ENCODE measurements around the gene SMARCC2. TPM values are rescaled to one million over a fixed set of nuclear protein-coding genes. Genes with fewer than 3 reads are reported as not detected.
"Not testable (repeated sequence)": the region's sequence is repeated elsewhere in the genome, so short reads cannot be mapped to it uniquely, and the experiment has no call there.

SMARCC2 gene
- total and polyA plus RNA-seq, 5 donors = 28.6 to 94.6 (median 70.1) TPM

DNA sequence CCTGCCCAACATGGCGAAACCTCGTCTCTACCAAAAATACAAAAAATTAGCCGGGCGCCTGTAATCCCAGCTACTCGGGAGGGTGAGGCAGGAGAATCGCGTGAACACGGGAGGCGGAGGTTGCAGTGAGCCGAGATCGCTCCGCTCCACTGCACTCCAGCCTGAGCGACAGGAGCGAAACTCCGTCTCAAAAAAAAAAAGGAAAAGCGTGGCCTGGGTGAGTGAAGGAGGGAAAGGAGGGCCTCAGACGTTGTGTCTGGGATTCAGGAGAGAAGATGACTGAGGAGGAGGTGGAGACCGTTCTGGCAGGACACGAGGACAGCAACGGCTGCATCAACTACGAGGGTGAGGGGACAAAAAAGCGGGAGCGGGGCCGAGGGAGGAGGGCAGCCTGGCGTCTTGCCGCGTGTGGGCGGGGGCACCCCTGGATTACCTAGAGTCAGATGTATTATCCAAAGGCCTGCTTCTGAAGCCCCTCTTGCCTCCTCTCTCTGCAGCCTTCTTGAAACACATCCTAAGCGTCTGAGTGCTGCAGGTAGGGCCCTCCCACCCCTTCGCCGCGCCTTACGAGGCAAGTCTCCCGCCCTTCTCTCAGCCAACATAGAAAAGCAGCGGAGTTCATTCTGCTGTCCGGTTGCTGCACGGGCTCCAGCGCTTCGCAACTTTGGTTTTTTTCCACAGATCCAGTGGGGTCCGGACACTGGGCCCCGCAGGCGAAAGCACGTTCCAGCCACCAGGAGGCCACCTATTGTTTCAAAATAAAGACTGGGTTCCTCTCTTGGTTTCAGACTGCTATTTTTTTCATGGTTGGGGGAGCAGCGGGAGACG lies 31.9 kb downstream of the SMARCC2 start:
- Histone ChIP-seq H3K4me1 (ENCODE audit: control insufficient read depth, insufficient read depth, low read length) (peaks cover 7% of the 10 kb centered on the region), H3K9me3 (ENCODE audit: control insufficient read depth, low read length) (no peaks in the 10 kb centered on the region), H3K27me3 (ENCODE audit: control insufficient read depth, insufficient read depth) (no peaks in the 10 kb centered on the region), H3K27ac (ENCODE audit: low read length) (peak overlapping the region; percentile 59), H3K4me3 (ENCODE audit: low read length) (peak overlapping the region; percentile 95)
- ATAC-seq (peak; percentile 47 to 59), DNase-seq (peak; percentile 80 to 90 (median 87))
- 6% methylated on average over 45 of the region's 45 CpGs for WGBS
- intact Hi-C loops (cut with DNase I) = loop anchor here in 1 of 4 donors (2.0 to 5.0 kb wide), 2 partner anchors 29 to 40 kb away; partner anchors contain the start of genes ESYT1, RPL41 and ZC3H10

GRCh38 chr12:56156464-56157200 lies 32.7 kb downstream of the SMARCC2 start:
- H3K4me1 ChIP-seq (ENCODE audit: control insufficient read depth, insufficient read depth, low read length); ATAC-seq; H3K27me3 ChIP-seq (ENCODE audit: control insufficient read depth, insufficient read depth); H3K9me3 ChIP-seq (ENCODE audit: control insufficient read depth, low read length): not testable (repeated sequence)
- peak in 1 of 3 donors; percentile 37 for DNase-seq
- intact Hi-C loops (cut with DNase I) = loop anchor here in 1 of 4 donors (5.0 kb wide), 1 partner anchor 39 kb away; the partner anchor contains the start of genes RPL41 and ZC3H10
- 94% methylated on average over 21 of the region's 21 CpGs for WGBS
- H3K4me3 ChIP-seq (ENCODE audit: low read length) = peak overlapping the region; percentile 95
- H3K27ac ChIP-seq (ENCODE audit: low read length) = peak overlapping the region; percentile 59

DNA sequence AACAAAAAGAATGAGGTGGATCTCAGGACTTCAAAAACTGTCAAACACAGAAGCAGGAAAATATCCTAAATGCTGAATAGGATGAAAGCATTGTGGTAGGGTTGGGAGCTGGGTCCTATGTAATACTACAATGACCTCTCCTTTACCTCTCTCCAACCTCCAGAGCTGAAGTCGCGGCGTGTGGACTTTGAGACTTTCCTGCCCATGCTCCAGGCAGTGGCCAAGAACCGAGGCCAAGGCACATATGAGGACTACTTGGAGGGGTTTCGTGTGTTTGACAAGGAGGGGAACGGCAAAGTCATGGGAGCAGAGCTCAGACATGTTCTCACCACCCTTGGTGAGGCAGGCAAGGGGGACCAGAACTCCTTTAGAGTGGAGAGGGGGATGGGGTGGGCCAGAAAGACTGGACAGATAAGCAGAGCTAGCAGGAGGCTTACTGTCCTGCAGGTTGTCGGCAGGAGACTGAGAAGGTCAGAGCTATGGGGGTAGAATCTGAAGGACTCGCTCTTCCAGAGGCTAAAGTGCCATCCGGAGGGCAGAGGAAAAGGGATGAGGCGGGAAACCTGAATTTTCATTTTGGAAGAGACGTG lies 33.9 kb downstream of the SMARCC2 start:
- no peak for ATAC-seq
- H3K9me3 ChIP-seq (ENCODE audit: control insufficient read depth, low read length) = no peaks in the 10 kb centered on the region
- intact Hi-C loops (cut with DNase I) = loop anchor here in 1 of 4 donors (5.0 kb wide), 1 partner anchor 38 kb away; the partner anchor contains the start of genes RPL41 and ZC3H10
- H3K4me1 ChIP-seq (ENCODE audit: control insufficient read depth, insufficient read depth, low read length) = peaks cover 5% of the 10 kb centered on the region
- H3K4me3 ChIP-seq (ENCODE audit: low read length) = no peak overlapping the region
- DNase-seq = peak in 1 of 3 donors; percentile 25
- WGBS = 87% methylated on average over 11 of the region's 11 CpGs
- no peak overlapping the region for H3K27ac ChIP-seq (ENCODE audit: low read length)
- H3K27me3 ChIP-seq (ENCODE audit: control insufficient read depth, insufficient read depth) = no peaks in the 10 kb centered on the region

GRCh38 chr12:56154818-56155217 lies 34.5 kb downstream of the SMARCC2 start:
- Histone ChIP-seq H3K9me3 (ENCODE audit: control insufficient read depth, low read length) (no peaks in the 10 kb centered on the region), H3K27ac (ENCODE audit: low read length) (no peak overlapping the region), H3K4me1 (ENCODE audit: control insufficient read depth, insufficient read depth, low read length) (peaks cover 5% of the 10 kb centered on the region), H3K27me3 (ENCODE audit: control insufficient read depth, insufficient read depth) (no peaks in the 10 kb centered on the region), H3K4me3 (ENCODE audit: low read length) (no peak overlapping the region)
- WGBS = 88% methylated on average over 5 of the region's 5 CpGs
- intact Hi-C loops (cut with DNase I) = loop anchor here in 1 of 4 donors (5.0 kb wide), 1 partner anchor 38 kb away; the partner anchor contains the start of genes RPL41 and ZC3H10
- peak in 1 of 3 donors; percentile 18 for DNase-seq
- ATAC-seq = no peak

- Histone ChIP-seq H3K9me3 (ENCODE audit: control insufficient read depth, low read length) (no peaks in the 10 kb centered on the region), H3K27ac (ENCODE audit: low read length) (no peak overlapping the region), H3K4me3 (ENCODE audit: low read length) (no peak overlapping the region), H3K27me3 (ENCODE audit: control insufficient read depth, insufficient read depth) (no peaks in the 10 kb centered on the region), H3K4me1 (ENCODE audit: control insufficient read depth, insufficient read depth, low read length) (peaks cover 5% of the 10 kb centered on the region)
- 97% methylated on average over 1 of the region's 1 CpG for WGBS
- peak in 1 of 3 donors; percentile 10 for DNase-seq
- intact Hi-C loops (cut with DNase I) = no loop called here
- ATAC-seq = no peak
Measured at GRCh38 chr12:56154246-56154771, 35.0 kb downstream of the SMARCC2 start.

DNA sequence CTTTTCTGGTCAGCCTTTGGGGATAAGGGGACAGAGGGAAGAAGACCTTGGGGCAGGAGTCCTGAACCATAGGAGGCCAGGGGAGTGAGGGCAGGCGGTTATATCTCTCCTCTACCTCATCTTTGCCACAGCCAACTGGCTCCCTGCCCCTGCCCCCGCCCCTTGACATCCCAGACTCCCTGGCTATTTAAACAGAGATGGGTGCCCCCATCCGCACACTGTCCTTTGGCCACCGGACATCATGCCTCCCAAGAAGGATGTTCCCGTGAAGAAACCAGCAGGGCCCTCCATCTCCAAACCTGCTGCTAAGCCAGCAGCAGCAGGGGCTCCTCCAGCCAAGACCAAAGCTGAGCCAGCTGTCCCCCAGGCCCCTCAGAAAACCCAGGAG lies 35.6 kb downstream of the SMARCC2 start:
- ATAC-seq (no peak), DNase-seq (peak in 1 of 3 donors; percentile 64)
- 72% methylated on average over 5 of the region's 5 CpGs for WGBS
- Histone ChIP-seq H3K27me3 (ENCODE audit: control insufficient read depth, insufficient read depth) (no peaks in the 10 kb centered on the region), H3K4me3 (ENCODE audit: low read length) (no peak overlapping the region), H3K27ac (ENCODE audit: low read length) (no peak overlapping the region), H3K4me1 (ENCODE audit: control insufficient read depth, insufficient read depth, low read length) (peaks cover 5% of the 10 kb centered on the region), H3K9me3 (ENCODE audit: control insufficient read depth, low read length) (no peaks in the 10 kb centered on the region)
- intact Hi-C loops (cut with DNase I) = no loop called here

GRCh38 chr12:56152756-56153677 lies 36.3 kb downstream of the SMARCC2 start:
- peaks cover 5% of the 10 kb centered on the region for H3K4me1 ChIP-seq (ENCODE audit: control insufficient read depth, insufficient read depth, low read length)
- H3K27ac ChIP-seq (ENCODE audit: low read length) = peak overlapping the region; percentile 74
- DNase-seq (peak in 1 of 3 donors; percentile 49), ATAC-seq (no peak)
- no peaks in the 10 kb centered on the region for H3K9me3 ChIP-seq (ENCODE audit: control insufficient read depth, low read length)
- WGBS = 11% methylated on average over 8 of the region's 8 CpGs
- no peaks in the 10 kb centered on the region for H3K27me3 ChIP-seq (ENCODE audit: control insufficient read depth, insufficient read depth)
- intact Hi-C loops (cut with DNase I) = no loop called here
- H3K4me3 ChIP-seq (ENCODE audit: low read length) = peak overlapping the region; percentile 97

- H3K4me3 ChIP-seq (ENCODE audit: low read length) = peak within 1 kb of the TSS; percentile 97
- H3K4me1 ChIP-seq (ENCODE audit: control insufficient read depth, insufficient read depth, low read length) = peaks cover 5% of the 10 kb centered on the region
- intact Hi-C loops (cut with DNase I) = no loop called here
- DNase-seq (peak; percentile 95 to 98 (median 97)), ATAC-seq (peak; percentile 96)
- H3K27me3 ChIP-seq (ENCODE audit: control insufficient read depth, insufficient read depth) = no peaks in the 10 kb centered on the region
- no peaks in the 10 kb centered on the region for H3K9me3 ChIP-seq (ENCODE audit: control insufficient read depth, low read length)
- under 1% methylated on average over 37 of the region's 37 CpGs for WGBS
- H3K27ac ChIP-seq (ENCODE audit: low read length) = peak within 1 kb of the TSS; percentile 74
Measured at GRCh38 chr12:56152132-56152755, 37.0 kb downstream of the SMARCC2 start, which contains the start of gene MYL6B. MYL6B (plus strand) TSS chr12:56152587; CDS start chr12:56153919, 1,332 bp downstream.

GRCh38 chr12:56151672-56152131 lies 37.6 kb downstream of the SMARCC2 start:
- H3K27ac ChIP-seq (ENCODE audit: low read length) = peak overlapping the region; percentile 74
- peaks cover 5% of the 10 kb centered on the region for H3K4me1 ChIP-seq (ENCODE audit: control insufficient read depth, insufficient read depth, low read length)
- 10% methylated on average over 12 of the region's 12 CpGs for WGBS
- DNase-seq = peak in 1 of 3 donors; percentile 63
- H3K27me3 ChIP-seq (ENCODE audit: control insufficient read depth, insufficient read depth) = no peaks in the 10 kb centered on the region
- intact Hi-C loops (cut with DNase I) = no loop called here
- no peaks in the 10 kb centered on the region for H3K9me3 ChIP-seq (ENCODE audit: control insufficient read depth, low read length)
- peak overlapping the region; percentile 97 for H3K4me3 ChIP-seq (ENCODE audit: low read length)
- ATAC-seq = peak; percentile 15 to 31

All from right cardiac atrium (tissue), 5 donors.